Kasumi-1 (cell line): ENCODE data around the gene CXCL12.

ENCODE experiments used
- DNase-seq, 2 experiments: peaks; one replicate each; lab custom pipeline; 2025; lab: John Stamatoyannopoulos, UW

Gene CXCL12

DNA sequence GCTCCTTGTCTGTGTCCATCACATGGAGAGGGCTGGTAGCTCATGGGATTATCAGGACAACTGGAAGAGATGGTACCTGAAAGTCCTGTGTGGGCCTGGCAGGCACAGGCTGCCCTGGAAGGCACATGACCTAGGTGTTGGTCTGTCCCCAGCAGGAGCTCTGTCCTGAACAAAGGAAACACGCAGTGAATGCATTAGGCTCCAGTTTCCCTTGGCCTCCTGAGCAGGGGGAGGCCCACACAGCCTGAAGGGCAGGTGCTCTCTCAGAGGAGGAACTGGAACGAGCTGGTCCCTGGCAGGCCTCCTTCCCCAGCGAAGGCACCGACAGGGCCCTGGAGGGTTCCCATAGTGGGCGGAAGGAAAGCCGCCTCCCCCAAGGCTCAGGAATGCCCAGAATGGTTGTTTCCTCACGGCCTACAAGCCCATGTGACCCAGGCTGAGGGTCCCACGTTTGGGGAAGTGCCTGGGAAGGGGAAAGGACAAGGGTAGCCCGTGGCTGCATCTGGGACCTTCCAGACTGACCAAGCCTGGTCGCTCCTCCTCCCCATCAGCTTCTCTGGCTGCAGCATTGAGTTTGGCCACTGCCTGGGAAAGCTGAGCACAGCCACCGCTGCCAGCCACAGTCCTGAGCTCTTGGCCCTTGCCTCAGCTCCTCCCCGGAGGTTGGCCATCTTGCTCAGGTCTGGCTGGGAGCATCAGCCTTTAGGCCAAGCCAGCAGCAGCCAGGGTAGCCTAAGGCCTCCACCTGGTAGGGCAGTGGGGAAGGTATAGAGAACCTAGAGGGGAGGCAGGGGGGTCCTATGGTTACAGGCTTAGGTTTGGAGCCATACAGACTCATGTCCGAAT lies 21.8 kb downstream of the CXCL12 start:
- DNase-seq, result no peak

DNA sequence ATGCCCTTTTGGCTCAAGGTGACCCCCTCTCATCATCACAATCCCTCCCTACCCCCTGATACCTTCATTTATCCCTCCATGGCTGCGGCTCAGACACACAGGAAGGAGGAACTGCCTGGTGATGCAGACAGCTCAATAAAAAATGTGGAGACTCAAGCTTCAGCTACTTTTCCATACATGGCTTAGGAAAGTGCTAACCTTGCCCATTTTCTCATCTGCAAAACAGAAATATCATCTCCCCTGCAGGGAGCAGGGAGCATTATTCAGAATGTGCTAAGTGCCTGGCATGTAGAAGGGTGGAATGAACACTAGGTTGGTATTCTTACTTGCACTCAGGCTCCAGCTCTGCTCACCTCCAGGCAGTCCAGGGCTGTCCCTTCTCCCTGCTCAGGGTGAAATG lies 23.8 kb downstream of the CXCL12 start:
- no peak for DNase-seq

- DNase-seq, result no peak
Observed at GRCh38 chr10:44358080-44358771, 26.7 kb downstream of the CXCL12 start.

DNA sequence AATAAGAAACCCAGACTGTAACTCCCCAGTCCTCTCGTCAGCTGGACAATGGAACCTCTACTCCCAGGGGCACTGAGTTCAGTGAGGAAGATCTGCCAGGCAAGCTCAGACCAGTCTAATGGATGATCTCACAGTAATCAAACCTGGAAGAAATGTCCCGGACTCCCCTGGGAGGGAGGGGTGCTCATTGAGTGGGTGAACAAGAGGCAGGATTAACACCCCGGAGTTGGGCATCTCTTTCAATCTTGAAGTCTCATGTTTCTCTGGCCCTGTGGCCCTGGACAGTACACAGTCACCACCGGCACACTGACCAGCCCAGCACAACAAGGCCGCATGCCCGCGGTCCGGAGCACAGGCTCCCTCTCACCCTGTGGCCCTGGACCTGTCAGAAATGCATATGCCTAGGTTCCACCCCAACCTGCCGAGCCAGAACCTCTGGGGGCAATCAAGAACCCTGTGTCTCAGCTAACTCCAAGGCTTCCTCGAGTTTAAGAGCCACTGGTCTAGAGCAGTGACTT lies 27.8 kb downstream of the CXCL12 start:
- DNase-seq, result no peak

DNA sequence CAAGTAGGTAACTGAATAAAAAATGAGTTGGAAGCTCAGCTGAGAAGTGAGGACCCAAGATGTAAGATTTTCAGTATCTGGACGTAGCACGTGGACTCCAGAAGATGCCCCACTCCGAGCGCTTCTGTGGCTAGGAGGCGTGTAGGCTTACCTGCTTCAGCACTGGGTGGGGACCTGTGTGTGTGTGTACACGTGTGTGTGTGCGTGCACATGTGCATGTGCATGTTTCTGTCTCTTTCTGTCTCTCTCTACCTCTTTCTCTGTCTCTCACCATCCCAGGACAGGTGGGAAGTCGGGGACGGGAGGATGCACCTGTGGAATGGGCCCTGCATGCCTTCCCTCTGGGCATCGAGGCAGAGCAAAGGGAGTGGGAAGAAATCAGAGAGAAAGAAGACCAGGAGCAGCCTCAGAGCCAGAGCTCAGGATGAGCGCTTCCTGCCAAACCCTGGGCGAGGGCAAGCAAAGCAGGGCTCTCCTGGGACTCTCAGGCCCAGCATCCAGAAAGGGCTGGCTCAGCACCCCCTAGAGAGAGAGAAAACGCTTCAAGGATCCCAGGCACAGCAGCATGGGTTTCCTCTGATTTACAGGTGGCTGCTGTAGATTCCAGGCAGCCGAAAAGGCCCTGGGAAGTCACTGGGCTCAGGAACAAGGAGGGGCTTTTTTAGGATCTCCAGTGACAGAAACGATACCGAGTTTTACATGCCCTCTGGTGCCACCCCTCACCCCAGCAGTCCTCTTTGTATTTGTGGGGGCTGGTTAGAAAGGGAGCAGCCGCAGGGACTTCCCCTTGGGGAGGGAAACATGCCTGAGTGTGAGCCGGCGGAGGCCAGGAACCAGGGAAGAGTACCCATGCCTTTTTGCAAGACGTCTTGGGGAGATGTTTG lies 28.5 kb downstream of the CXCL12 start:
- DNase-seq, result no peak

DNA sequence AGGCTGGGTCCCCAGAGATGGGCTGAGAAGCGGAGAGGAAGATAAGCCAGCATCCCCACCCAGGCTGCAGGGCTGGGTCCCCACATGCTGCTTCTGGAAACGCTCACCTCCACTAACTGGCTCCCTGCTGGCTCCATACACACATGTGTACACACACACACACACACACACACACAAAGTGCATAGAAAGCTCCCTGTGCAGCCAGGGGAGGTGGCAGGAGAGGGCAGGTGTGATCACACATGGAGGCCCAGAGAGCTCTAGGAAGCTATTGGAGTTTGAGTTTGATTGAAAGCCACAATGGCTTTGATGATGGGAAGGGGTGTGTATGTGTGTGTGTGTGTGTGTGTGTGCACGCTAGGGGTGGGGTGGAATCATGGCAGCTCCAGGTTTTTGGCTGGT lies 29.3 kb downstream of the CXCL12 start:
- DNase-seq, result no peak

GRCh38 chr10:44354771-44355170 lies 30.1 kb downstream of the CXCL12 start:
- DNase-seq, result no peak

DNA sequence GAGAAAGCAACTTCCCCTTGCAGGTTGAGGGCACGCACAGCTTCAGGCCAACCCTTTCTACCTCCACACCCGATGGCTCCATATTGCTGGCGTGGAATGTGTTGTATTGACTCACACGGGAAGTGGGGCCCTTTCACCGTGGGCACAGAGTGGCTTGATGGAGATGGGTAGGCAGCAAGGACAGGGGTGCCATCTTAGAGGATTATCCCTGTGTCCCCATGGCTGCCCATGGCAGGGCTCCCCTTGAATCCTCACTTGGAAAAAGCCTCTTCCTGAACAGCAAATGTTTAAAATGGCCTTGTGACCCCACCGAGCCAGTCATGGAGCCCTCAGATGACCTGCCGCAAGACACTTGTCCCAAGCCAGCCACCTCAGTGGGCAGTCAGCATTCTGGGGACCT lies 31.2 kb downstream of the CXCL12 start:
- DNase-seq, result no peak

DNA sequence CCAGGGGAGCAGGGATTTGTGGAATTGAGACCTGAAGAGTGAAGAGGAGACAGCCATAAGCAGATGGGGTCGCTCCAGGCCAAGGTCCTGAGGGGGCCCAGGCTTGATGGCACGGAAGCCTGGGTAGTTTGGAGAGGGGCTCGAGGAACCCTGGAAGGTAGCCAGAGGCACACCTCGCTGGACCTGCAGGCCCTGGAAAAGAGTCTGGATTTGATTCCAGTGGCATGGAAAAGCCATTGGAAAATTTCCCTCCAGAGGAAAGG lies 31.8 kb downstream of the CXCL12 start:
- no peak for DNase-seq

DNA sequence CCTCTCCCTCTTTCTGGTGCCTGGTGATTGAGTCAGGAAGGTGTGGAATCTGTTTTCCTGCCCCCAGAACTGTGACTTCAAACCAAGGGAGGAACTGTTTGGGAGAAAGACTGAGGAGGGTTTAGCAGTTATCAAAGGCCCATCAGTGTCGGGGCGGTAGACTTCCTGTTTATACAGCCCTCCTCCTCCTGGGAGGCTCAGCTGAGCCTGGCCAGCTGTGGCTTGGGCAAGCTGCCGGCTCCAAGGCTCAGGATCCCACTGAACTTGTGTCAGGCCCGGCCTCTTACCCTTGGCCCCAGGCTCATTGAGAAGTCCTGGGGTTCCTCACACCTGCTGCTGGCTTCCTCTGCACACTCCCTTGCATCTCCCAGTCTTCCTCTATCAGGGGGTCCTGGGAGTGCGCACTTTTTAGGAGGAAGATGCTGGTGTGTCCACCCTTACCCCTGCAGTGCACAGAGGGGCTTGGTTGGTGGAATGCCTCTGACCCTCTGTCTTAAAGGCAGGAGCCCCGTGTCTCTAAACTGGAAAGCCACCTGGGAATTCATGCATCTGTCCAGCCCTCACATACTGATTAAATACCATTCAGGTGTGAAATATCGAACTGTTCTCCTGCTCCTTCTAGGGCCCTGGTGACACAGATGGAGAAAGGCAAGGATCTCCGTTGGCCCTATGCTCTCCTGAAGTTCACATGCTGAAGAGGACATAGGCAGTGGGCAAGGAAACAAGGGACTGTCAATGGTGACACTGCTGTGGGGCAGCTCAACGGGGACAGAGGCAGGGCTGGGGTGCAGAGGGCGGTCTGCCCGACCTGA lies 32.4 kb downstream of the CXCL12 start:
- DNase-seq, result peak in 1 of 2 experiments; percentile 22

GRCh38 chr10:44348496-44348895 lies 36.4 kb downstream of the CXCL12 start:
- no peak for DNase-seq

DNA sequence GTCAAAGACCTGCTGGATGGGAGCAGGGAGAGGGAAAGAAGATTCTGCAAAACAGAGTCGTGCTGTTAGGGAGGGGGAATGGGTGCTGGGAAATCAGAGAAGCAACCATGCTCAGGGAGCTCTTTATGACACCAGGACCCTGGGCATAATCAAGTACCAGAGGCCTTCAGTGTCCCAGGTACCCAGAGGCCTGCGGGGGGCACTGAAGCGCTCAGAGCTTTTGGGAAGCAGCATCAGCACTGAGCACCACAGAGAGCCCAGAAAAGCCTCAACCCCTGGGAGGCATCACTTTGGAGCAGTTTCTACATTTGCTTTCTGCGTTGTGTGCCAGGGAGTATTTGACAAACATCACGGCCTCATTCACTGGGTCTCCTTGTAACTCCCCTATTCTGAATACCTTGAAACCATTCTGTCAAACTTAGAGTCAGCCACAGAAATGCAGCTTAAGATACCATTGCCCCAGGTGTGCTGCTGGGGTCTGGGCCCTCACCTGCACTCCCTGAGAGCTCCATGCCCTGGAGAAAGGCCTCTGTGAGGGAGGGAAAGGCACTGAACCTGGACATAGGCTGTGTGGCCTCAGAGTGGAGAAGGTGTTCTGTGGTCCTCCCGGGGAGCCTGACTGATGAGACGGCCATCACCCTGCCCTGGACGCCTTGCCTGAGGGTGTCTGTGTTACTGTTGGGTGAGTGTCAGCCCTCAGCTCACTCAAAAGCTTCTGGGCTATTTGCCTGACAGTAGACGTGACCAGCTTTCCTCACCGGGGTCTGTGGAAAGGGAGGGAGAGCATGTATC lies 37.1 kb downstream of the CXCL12 start:
- no peak for DNase-seq

DNA sequence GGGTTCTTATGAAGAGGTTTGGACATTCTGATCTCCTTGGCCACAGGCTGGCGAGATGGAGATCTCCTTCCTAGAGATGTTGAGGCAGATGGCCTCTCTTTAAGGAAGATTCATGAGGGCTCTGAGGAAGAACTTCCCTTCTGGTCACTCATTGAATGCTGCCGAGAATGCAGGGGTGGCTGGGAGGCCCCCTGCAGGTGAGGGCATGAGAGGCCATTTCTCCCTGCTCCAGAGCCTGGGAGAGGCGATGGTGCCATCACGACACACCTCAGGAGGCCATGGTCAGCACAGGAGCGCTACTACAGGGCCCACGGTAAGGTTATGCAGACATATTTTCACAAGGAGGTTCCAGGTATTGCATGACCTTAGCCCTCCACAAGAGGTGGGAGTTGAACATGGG lies 40.2 kb downstream of the CXCL12 start:
- DNase-seq, result no peak

- no peak for DNase-seq
Observed at GRCh38 chr10:44343843-44344242, 41.1 kb downstream of the CXCL12 start.

DNA sequence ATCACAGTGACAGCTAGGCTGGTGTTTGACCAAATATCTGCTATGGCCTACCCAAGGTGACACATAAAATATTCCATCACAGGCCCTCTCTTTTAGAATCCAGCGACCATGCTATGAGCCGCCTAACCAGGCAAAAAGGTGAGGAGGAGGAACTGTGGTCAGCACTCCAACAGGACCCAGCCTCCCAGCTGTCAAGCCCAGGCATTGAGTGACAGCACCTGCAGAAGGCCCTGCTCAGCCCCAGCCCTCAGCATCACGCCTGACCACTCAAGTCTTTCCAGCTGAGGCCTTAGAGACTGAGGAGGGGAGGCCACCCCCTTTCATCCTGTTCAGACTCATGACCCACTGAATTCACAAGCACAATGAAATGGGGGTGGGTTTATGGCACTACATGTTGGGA lies 43.0 kb downstream of the CXCL12 start:
- DNase-seq, result no peak

DNA sequence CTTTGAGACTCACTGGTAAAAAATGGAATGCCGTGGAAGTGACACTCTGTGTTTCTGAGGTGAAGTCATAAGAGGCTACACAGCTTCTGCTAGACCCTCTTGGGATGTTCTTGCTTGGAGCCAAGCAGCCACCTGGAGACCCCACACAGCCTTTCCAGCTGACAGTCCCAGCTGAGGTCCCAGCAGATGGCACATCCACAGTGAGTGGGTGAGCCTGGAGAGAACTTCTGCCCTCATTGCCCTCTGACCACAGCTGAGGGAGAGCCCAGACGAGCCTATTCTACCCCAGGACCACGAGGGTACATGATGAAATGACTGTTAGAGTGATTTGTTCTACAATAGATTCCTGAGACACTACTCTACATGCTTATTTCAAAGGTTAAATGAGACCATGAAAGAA lies 44.3 kb downstream of the CXCL12 start:
- no peak for DNase-seq

- DNase-seq, result no peak
Observed at GRCh38 chr10:44339218-44339617, 45.7 kb downstream of the CXCL12 start.

DNA sequence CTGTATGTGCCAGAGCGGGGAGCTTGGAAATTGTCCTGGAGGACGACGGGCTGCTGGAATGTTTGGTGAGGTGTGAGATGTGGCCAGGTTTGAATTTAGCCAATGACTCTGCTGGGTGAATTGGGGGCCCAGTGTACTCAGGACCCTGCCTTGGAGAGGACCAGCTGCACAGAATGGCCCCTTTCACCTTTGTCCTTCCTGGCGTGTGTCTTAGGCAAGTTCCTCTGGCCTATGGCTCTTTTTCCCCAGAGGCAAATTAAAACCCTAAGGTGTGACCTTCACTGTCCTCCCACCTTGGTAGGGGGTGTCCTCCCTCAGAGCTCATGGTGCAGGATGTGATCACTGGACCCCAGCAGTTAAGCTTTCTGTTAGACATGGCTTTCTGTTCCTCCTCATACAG lies 47.8 kb downstream of the CXCL12 start:
- DNase-seq, result no peak

- DNase-seq, result no peak
Observed at GRCh38 chr10:44335330-44336021, 49.4 kb downstream of the CXCL12 start.

DNA sequence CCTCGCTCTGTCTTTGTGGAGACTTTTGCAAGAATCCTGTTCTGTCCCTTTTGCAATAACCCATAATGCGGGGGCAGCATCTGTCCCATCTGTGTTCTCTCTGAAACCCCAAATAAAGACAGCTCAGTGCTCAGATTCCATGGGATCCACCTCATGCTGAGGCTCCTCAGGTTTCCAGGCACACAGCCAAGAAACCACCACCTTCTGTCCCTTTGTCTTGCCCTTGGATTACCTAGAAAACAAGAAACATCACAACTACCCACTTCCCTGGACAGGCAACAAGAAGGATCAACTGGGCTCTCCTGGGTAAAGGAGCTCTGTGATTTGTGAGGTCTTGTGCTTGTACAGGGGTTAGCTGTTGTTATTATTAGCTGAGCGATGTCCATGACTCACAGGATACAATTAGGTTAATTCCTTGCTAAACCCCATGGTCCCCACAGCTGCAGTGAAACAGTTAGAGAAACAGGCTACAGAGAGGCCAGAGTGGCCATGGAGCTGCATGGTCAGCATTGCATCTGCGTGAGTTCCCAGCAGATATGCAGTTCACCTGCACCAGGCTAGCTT lies 50.2 kb downstream of the CXCL12 start:
- DNase-seq, result no peak
